SK-N-SH (cell line): ENCODE measurements around the gene ZNF784. TPM values are rescaled to one million over a fixed set of nuclear protein-coding genes. Genes with fewer than 3 reads are reported as not detected.

ENCODE experiments used
- CTCF ChIA-PET: fragments of 300-600, 350-600 bp; formaldehyde crosslinking; extraction: SDS; loops from one replicate; lab custom pipeline; 2021; lab: Yijun Ruan, JAX
- POLR2A ChIA-PET: fragments of 350-600 bp; sonication (Branson Sonifier 250); formaldehyde crosslinking; extraction: SDS; loops from one replicate; lab custom pipeline; 2020; ENCODE audit warnings: antibody characterized with exemption, inconsistent platforms; lab: Yijun Ruan, JAX
- DNase-seq: peaks from one replicate; pipeline ENCODE4 v3.0.0; 2012
- H2AFZ ChIP-seq: fragments of 200-600 bp; sonication (generic); 2 replicates; pipeline ENCODE4 v1.8.1; 2016; ENCODE audit warnings: antibody characterized with exemption, mild to moderate bottlenecking, low read depth
- H3F3A ChIP-seq: fragments of 200-600 bp; sonication (generic); replicated peaks from 2 replicates; pipeline ENCODE3; 2016; ENCODE audit warnings: antibody characterized with exemption, mild to moderate bottlenecking; ENCODE audit not compliant: insufficient read depth
- H3K27ac ChIP-seq, 2 experiments: fragments of 200-500 bp in 1 of 2; fragments of 200-600 bp in 1 of 2; sonication (Bioruptor generic) in 1 of 2; sonication (generic), shearing (Covaris generic) in 1 of 2; 2 replicates each; pipeline versions ENCODE4 v1.5.1 to v1.6.1; 2014 to 2016; ENCODE audit warnings: low read depth in 2 of 2, inconsistent platforms in 1 of 2, low read length in 1 of 2, mild to moderate bottlenecking in 1 of 2, mixed read lengths in 1 of 2
- H3K27me3 ChIP-seq: fragments of 200-600 bp; sonication (generic), shearing (Covaris generic); 2 replicates; pipeline ENCODE4 v1.6.1; 2016; ENCODE audit warnings: mixed run types; ENCODE audit not compliant: insufficient read depth
- H3K36me3 ChIP-seq, 2 experiments: fragments of 200-500 bp in 1 of 2; fragments of 200-600 bp in 1 of 2; sonication (Bioruptor generic) in 1 of 2; sonication (generic) in 1 of 2; replicated peaks in 1 of 2; 2 replicates each; pipeline versions ENCODE3 to v1.5.1; 2014 to 2016; ENCODE audit warnings: low read length in 1 of 2, mild to moderate bottlenecking in 1 of 2; ENCODE audit not compliant: insufficient read depth in 2 of 2, control insufficient read depth in 1 of 2
- H3K4me1 ChIP-seq, 2 experiments: fragments of 200-500 bp in 1 of 2; fragments of 200-600 bp in 1 of 2; sonication (Bioruptor generic) in 1 of 2; sonication (generic), shearing (Covaris generic) in 1 of 2; 2 replicates each; pipeline versions ENCODE4 v1.5.1 to v1.6.1; 2014 to 2016; ENCODE audit warnings: low read depth in 1 of 2, low read length in 1 of 2, mixed run types in 1 of 2; ENCODE audit not compliant: insufficient read depth in 2 of 2, control insufficient read depth in 1 of 2
- H3K4me2 ChIP-seq: fragments of 200-600 bp; sonication (generic), shearing (Covaris generic); 2 replicates; pipeline ENCODE4 v1.6.1; 2017; ENCODE audit warnings: mixed run types
- H3K4me3 ChIP-seq, 2 experiments: fragments of 200-500 bp in 1 of 2; fragments of 200-600 bp in 1 of 2; sonication (Bioruptor generic) in 1 of 2; sonication (generic), shearing (Covaris generic) in 1 of 2; 2 replicates each; pipeline versions ENCODE4 v1.5.1 to v1.8.1; 2014 to 2016; ENCODE audit warnings: low read depth in 2 of 2, inconsistent platforms in 1 of 2, low read length in 1 of 2, mild to moderate bottlenecking in 1 of 2, mixed read lengths in 1 of 2, moderate library complexity in 1 of 2
- H3K79me2 ChIP-seq: fragments of 200-600 bp; sonication (generic); 2 replicates; pipeline ENCODE4 v1.8.1; 2017; ENCODE audit warnings: mild to moderate bottlenecking; ENCODE audit not compliant: insufficient read depth
- H3K9ac ChIP-seq: fragments of 200-600 bp; sonication (generic); 2 replicates; pipeline ENCODE4 v1.6.1; 2017; ENCODE audit warnings: mixed run types
- H3K9me2 ChIP-seq: fragments of 200-600 bp; sonication (generic); 2 replicates; pipeline ENCODE4 v1.6.1; 2017; ENCODE audit warnings: mixed run types
- H3K9me3 ChIP-seq: fragments of 200-600 bp; sonication (generic); 2 replicates; pipeline ENCODE4 v1.6.1; 2017; ENCODE audit warnings: mixed run types, mild to moderate bottlenecking, moderate library complexity
- H4K20me1 ChIP-seq: fragments of 200-600 bp; sonication (generic); 2 replicates; pipeline ENCODE4 v1.6.1; 2017; ENCODE audit warnings: mild to moderate bottlenecking, mixed run types; ENCODE audit not compliant: insufficient read depth
- CHD2 ChIP-seq: fragments of 150-350 bp; IDR thresholded peaks from 2 replicates; pipeline ENCODE4 v1.6.1; 2018; ENCODE audit warnings: low read length; ENCODE audit not compliant: partially characterized antibody
- ELF1 ChIP-seq: IDR thresholded peaks from 2 replicates; pipeline ENCODE4 v1.4.0; 2012
- EP300 ChIP-seq, 2 experiments: IDR thresholded peaks; 2 replicates each; pipeline versions ENCODE4 v1.4.0 to v1.6.1; 2012; ENCODE audit warnings: borderline replicate concordance in 1 of 2, low read depth in 1 of 2, low read length in 1 of 2
- EZH2phosphoT487 ChIP-seq: fragments of 200-600 bp; sonication (generic); IDR thresholded peaks from 2 replicates; pipeline ENCODE4 v1.6.1; 2017; ENCODE audit warnings: low read depth, mixed run types, mild to moderate bottlenecking, antibody characterized with exemption, moderate library complexity, borderline replicate concordance
- FOXJ3 ChIP-seq: sonication (generic); formaldehyde crosslinking; IDR thresholded peaks from 2 replicates; pipeline ENCODE4 v1.5.1; 2020; ENCODE audit warnings: mild to moderate bottlenecking, missing genetic modification reagents
- FOXM1 ChIP-seq: IDR thresholded peaks from 2 replicates; pipeline ENCODE4 v1.4.0; 2012; ENCODE audit warnings: low read depth, mild to moderate bottlenecking
- GATA2 ChIP-seq: sonication (generic); formaldehyde crosslinking; IDR thresholded peaks from 2 replicates; pipeline ENCODE4 v1.5.0; 2020; ENCODE audit warnings: mild to moderate bottlenecking, missing genetic modification reagents
- IRF3 ChIP-seq: fragments of 150-350 bp; IDR thresholded peaks from 2 replicates; pipeline ENCODE4 v1.6.1; 2016; ENCODE audit warnings: mild to moderate bottlenecking, low read depth, low read length
- JUND ChIP-seq: IDR thresholded peaks from 2 replicates; pipeline ENCODE4 v1.4.0; 2012
- MEF2A ChIP-seq: IDR thresholded peaks from 2 replicates; pipeline ENCODE4 v1.4.0; 2012; ENCODE audit warnings: low read depth, borderline replicate concordance
- MXI1 ChIP-seq: IDR thresholded peaks from 2 replicates; pipeline ENCODE4 v1.6.1; 2012; ENCODE audit warnings: mild to moderate bottlenecking, low read depth, low read length, improper control_type of control experiment
- NRF1 ChIP-seq: IDR thresholded peaks from 2 replicates; pipeline ENCODE4 v1.6.1; 2012; ENCODE audit warnings: low read depth, mild to moderate bottlenecking, low read length
- RAD21 ChIP-seq: IDR thresholded peaks from 2 replicates; pipeline ENCODE4 v1.6.1; 2012; ENCODE audit warnings: mild to moderate bottlenecking, low read length
- RCOR1 ChIP-seq: fragments of 150-350 bp; IDR thresholded peaks from 2 replicates; pipeline ENCODE4 v1.6.1; 2017; ENCODE audit warnings: antibody characterized with exemption, low read length
- SIN3A ChIP-seq: IDR thresholded peaks from 2 replicates; pipeline ENCODE4 v1.6.1; 2012; ENCODE audit warnings: low read depth, mild to moderate bottlenecking, low read length, moderate library complexity, borderline replicate concordance
- TAF1 ChIP-seq: IDR thresholded peaks from 2 replicates; pipeline ENCODE4 v1.6.1; 2012; ENCODE audit warnings: low read depth, mild to moderate bottlenecking, low read length, moderate library complexity, borderline replicate concordance
- TCF12 ChIP-seq: IDR thresholded peaks from 2 replicates; pipeline ENCODE4 v1.4.0; 2012
- WGBS: methylation state at CpG from one replicate; pipeline ENCODE4 v1.1.6; 2017; ENCODE audit warnings: low lambda C conversion rate; 5-methylcytosine and 5-hydroxymethylcytosine counted together
- polyA plus RNA-seq, 3 experiments: library from polyadenylated mRNA; depleted of rRNA; stranded (reverse); fragments of >200 nt; gene quantifications; 2 replicates each; pipeline ENCODE4 v1.2.3, GENCODE V29; 2012
- TF ChIP-seq, protein P1 (sequence below): IDR thresholded peaks from 2 replicates; pipeline ENCODE4 v1.4.0; 2012; ENCODE audit warnings: low read depth, borderline replicate concordance
- TF ChIP-seq, protein P2 (sequence below): IDR thresholded peaks from 2 replicates; pipeline ENCODE4 v1.4.0; 2012; ENCODE audit warnings: low read depth

ZNF784 gene
- polyA plus RNA-seq, 1 of the 3 experiments (the other 2 are of a cell fraction): 5.5 TPM

- Histone ChIP-seq H3K4me2 (no peak overlapping the region), H3K36me3 (peaks cover 0 to 29% of the 10 kb centered on the region in 2 experiments), H3K27ac (no peak overlapping the region), H3K4me3 (no peak overlapping the region), H3K9ac (no peak overlapping the region), H3K79me2 (peaks cover 11% of the 10 kb centered on the region; the same call in 1 of the 2 replicates), H3F3A (peaks cover 12% of the 10 kb centered on the region), H3K9me3 (no peaks in the 10 kb centered on the region), H3K4me1 (peaks cover 0 to 2% of the 10 kb centered on the region in 2 experiments; a peak in 1 of 4 replicates), H3K27me3 (no peaks in the 10 kb centered on the region), H4K20me1 (no peaks in the 10 kb centered on the region), H3K9me2 (no peaks in the 10 kb centered on the region), H2AFZ (no peak overlapping the region)
- TF ChIP-seq FOXM1 (no peak), SIN3A (no peak), ELF1 (no peak), RCOR1 (no peak), IRF3 (no peak)
- POLR2A ChIA-PET: interaction anchor here (1.0 to 3.1 kb wide), 2 partner anchors 11 to 13 kb away, joined by 5 to 10 read pairs; partner anchors contain the start of gene ZNF865
- CTCF ChIA-PET: interaction anchor here (1.2 to 6.7 kb wide), 4 partner anchors 10 to 478 kb away, joined by 3 to 40 read pairs (median 4); no protein-coding TSS in a partner anchor
- DNase-seq: no peak
- 95% methylated on average over 3 of the region's 3 CpGs for WGBS
Observed at GRCh38 chr19:55619286-55619685, 5.1 kb downstream of the ZNF784 start.

- Histone ChIP-seq H2AFZ (no peak overlapping the region), H3K4me3 (no peak overlapping the region), H3K27ac (no peak overlapping the region), H3K9me3 (no peaks in the 10 kb centered on the region), H3K4me2 (no peak overlapping the region), H3K9ac (no peak overlapping the region), H3K4me1 (no peaks in the 10 kb centered on the region), H4K20me1 (no peaks in the 10 kb centered on the region), H3K9me2 (no peaks in the 10 kb centered on the region), H3K36me3 (peaks cover 0 to 32% of the 10 kb centered on the region in 2 experiments), H3K27me3 (no peaks in the 10 kb centered on the region), H3F3A (peaks cover 12% of the 10 kb centered on the region), H3K79me2 (peaks cover 7% of the 10 kb centered on the region; the same call in 1 of the 2 replicates)
- ChIA-PET CTCF (interaction anchor here (1.4 to 6.7 kb wide), 3 partner anchors 12 to 477 kb away, joined by 3 to 40 read pairs (median 4); no protein-coding TSS in a partner anchor), POLR2A (interaction anchor here (3.1 kb wide), 1 partner anchor 12 kb away, joined by 10 read pairs; the partner anchor contains the start of gene ZNF865)
- no peak for DNase-seq
- TF ChIP-seq JUND (0 out of 2 replicates have a peak, but pooled peaks have one; percentile 6), MXI1 (no peak)
- 93% methylated on average over 7 of the region's 7 CpGs for WGBS
Observed at GRCh38 chr19:55618426-55618825, 5.9 kb downstream of the ZNF784 start.

GRCh38 chr19:55617426-55617825, 6.9 kb downstream of the ZNF784 start:
- H4K20me1 ChIP-seq: peaks cover 9% of the 10 kb centered on the region
- H3K9ac ChIP-seq: no peak overlapping the region
- no peaks in the 10 kb centered on the region for H3K9me2 ChIP-seq
- peaks cover 7% of the 10 kb centered on the region; the same call in 1 of the 2 replicates for H3K79me2 ChIP-seq
- peaks cover 0 to 33% of the 10 kb centered on the region in 2 experiments for H3K36me3 ChIP-seq
- H3K9me3 ChIP-seq: no peaks in the 10 kb centered on the region
- WGBS: 94% methylated on average over 8 of the region's 8 CpGs
- no peak overlapping the region for H3K4me3 ChIP-seq
- no peaks in the 10 kb centered on the region for H3K27me3 ChIP-seq
- POLR2A ChIA-PET: interaction anchor here (3.1 kb wide), 1 partner anchor 11 kb away, joined by 10 read pairs; the partner anchor contains the start of gene ZNF865
- H3F3A ChIP-seq: peaks cover 12% of the 10 kb centered on the region
- no peak overlapping the region for H2AFZ ChIP-seq
- H3K27ac ChIP-seq: no peak overlapping the region
- no peak overlapping the region for H3K4me2 ChIP-seq
- no peaks in the 10 kb centered on the region for H3K4me1 ChIP-seq
- DNase-seq: no peak
- CTCF ChIA-PET: interaction anchor here (6.7 kb wide), 1 partner anchor 15 kb away, joined by 40 read pairs; no protein-coding TSS in a partner anchor
- TF ChIP-seq JUND (no peak), FOXJ3 (CRISPR knock-in tag) (no peak), ELF1 (no peak), SIN3A (no peak), GATA2 (no peak), RAD21 (no peak), NRF1 (no peak), CHD2 (no peak), TAF1 (no peak), TCF12 (no peak), MEF2A (no peak), MXI1 (no peak), EP300 (IDR thresholded peaks at IDR 0.05; ENCODE audit: borderline replicate concordance in 1 of 2, low read depth in 1 of 2, low read length in 1 of 2) (no peak), EZH2phosphoT487 (no peak)
- TF ChIP-seq, protein P1, sequence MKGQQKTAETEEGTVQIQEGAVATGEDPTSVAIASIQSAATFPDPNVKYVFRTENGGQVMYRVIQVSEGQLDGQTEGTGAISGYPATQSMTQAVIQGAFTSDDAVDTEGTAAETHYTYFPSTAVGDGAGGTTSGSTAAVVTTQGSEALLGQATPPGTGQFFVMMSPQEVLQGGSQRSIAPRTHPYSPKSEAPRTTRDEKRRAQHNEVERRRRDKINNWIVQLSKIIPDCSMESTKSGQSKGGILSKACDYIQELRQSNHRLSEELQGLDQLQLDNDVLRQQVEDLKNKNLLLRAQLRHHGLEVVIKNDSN: no peak
- TF ChIP-seq, protein P2, sequence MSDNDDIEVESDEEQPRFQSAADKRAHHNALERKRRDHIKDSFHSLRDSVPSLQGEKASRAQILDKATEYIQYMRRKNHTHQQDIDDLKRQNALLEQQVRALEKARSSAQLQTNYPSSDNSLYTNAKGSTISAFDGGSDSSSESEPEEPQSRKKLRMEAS: no peak
